Esophagus muscularis mucosa (tissue), 4 donors: ENCODE results near the gene CFH. TPM values are rescaled to one million over a fixed set of nuclear protein-coding genes. Genes with fewer than 3 reads are reported as not detected.

Experiments used
- DNase-seq: peaks from one replicate; pipeline ENCODE4 v3.0.0-alpha.2; 2017; ENCODE audit errors: extremely low spot score
- H3K27ac ChIP-seq, 4 donors: fragments of 200-600 bp; sonication (generic); replicated peaks in 1 of 4; 1 replicate in 3 of 4; 2 replicates in 1 of 4; pipeline ENCODE4 v1.5.1; 2016 to 2019; ENCODE audit warnings: mild to moderate bottlenecking in 1 of 4
- H3K27me3 ChIP-seq, 4 donors: fragments of 200-600 bp; sonication (generic); one replicate each; pipeline versions ENCODE4 v1.5.1 to v1.6.0; 2016 to 2019
- H3K36me3 ChIP-seq, 4 donors: fragments of 200-600 bp; sonication (generic); one replicate each; pipeline ENCODE4 v1.5.1; 2016 to 2019
- H3K4me1 ChIP-seq, 4 donors: fragments of 200-600 bp; sonication (generic); one replicate each; pipeline ENCODE4 v1.5.1; 2016 to 2019
- H3K4me3 ChIP-seq, 4 donors: fragments of 200-600 bp; sonication (generic); 1 replicate in 2 of 4; 2 replicates in 2 of 4; pipeline ENCODE4 v1.5.1; 2016 to 2019; ENCODE audit warnings: mild to moderate bottlenecking in 4 of 4, moderate library complexity in 1 of 4
- H3K9me3 ChIP-seq, 4 donors: fragments of 200-600 bp; sonication (generic); 1 replicate in 3 of 4; 2 replicates in 1 of 4; pipeline ENCODE4 v1.5.1; 2016 to 2019
- EP300 ChIP-seq: sonication (generic); formaldehyde crosslinking; IDR thresholded peaks from one replicate; pipeline ENCODE4 v1.6.1; 2017; ENCODE audit warnings: antibody characterized with exemption
- POLR2A ChIP-seq: fragments of 450-650 bp; IDR thresholded peaks from one replicate; pipeline ENCODE4 v1.6.1; 2017; ENCODE audit warnings: antibody characterized with exemption, moderate library complexity, mild to moderate bottlenecking, low read depth
- POLR2AphosphoS5 ChIP-seq, 2 donors: sonication (generic); formaldehyde crosslinking; IDR thresholded peaks; one replicate each; pipeline ENCODE4 v1.6.1; 2017; ENCODE audit warnings: antibody characterized with exemption in 2 of 2
- WGBS: methylation state at CpG from one replicate; pipeline ENCODE4 v1.1.5; 2018; 5-methylcytosine and 5-hydroxymethylcytosine counted together
- intact Hi-C: fragments of 100-400 bp; cut with DNase I; formaldehyde crosslinking; loops from one replicate; pipeline ENCODE4 v1.15.1; 2023
- total RNA-seq, 4 donors: library from RNA; depleted of rRNA; stranded (reverse); fragments of >200 nt; gene quantifications; one replicate each; pipeline versions ENCODE4 v1.1.0 to v1.2.1, GENCODE V29; 2016
- TF ChIP-seq, protein P1 (sequence below), 3 experiments: fragments of 200-600 bp in 2 of 3; fragments of 450-650 bp in 1 of 3; sonication (generic) in 2 of 3; IDR thresholded peaks; one replicate each; pipeline ENCODE4 v1.5.1; 2017 to 2019; ENCODE audit warnings: antibody characterized with exemption in 3 of 3, mild to moderate bottlenecking in 2 of 3, moderate library complexity in 1 of 3

The CFH gene
- total RNA-seq, 4 donors from 2014 or later, result 36.1 to 63.8 (median 53.1) TPM

DNA sequence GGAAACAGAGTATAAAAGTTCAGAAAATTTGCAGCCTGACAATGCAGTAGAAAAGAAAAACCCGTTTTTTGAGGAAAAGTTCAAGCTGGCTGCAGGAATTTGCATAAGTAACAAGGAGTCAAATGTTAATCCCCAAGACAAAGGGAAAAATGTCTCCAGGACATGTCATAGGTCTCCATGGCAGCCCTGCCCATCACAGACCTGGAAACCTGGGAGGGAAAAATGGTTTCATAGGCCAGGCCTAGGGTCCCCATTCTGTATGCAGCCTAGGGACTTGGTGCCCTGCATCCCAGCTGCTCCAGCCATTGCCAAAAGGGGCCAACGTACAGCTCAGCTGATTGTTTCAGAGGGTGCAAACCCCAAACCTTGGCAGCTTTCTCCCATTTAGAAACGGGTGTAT, 40.0 kb upstream of the CFH start:
- TF ChIP-seq POLR2A, result no peak
- WGBS, result 98% methylated on average over 3 of the region's 3 CpGs
- Histone ChIP-seq H3K4me3 (no peak overlapping the region), H3K36me3 (no peaks in the 10 kb centered on the region), H3K9me3 (no peaks in the 10 kb centered on the region), H3K4me1 (peaks cover 0 to 26% (median 19%) of the 10 kb centered on the region in 4 donors), H3K27me3 (no peaks in the 10 kb centered on the region), H3K27ac (no peak overlapping the region)
- DNase-seq, result no peak
- intact Hi-C loops, result no loop called here

DNA sequence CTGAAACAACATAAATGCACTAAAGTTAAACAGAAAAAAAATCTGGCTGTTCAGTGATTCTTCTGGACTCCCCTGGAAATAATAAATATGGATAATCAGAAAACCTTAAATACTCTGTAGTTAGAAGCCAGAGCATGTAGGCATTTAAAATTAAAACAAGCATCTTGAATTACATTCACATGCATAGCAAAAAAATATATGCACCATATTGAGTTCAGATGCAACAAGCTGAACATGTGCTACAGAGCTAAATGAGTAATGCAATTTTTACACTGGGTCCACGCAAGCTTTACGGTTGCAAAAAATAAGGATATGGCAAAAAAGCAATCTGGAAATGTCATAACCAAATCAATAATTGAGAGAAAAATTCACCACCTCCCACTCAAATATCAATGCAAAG, 32.1 kb upstream of the CFH start:
- intact Hi-C loops, result no loop called here
- 92% methylated on average over 2 of the region's 2 CpGs for WGBS
- no peak for TF ChIP-seq EP300
- TF ChIP-seq POLR2A, result no peak
- TF ChIP-seq, protein P1, sequence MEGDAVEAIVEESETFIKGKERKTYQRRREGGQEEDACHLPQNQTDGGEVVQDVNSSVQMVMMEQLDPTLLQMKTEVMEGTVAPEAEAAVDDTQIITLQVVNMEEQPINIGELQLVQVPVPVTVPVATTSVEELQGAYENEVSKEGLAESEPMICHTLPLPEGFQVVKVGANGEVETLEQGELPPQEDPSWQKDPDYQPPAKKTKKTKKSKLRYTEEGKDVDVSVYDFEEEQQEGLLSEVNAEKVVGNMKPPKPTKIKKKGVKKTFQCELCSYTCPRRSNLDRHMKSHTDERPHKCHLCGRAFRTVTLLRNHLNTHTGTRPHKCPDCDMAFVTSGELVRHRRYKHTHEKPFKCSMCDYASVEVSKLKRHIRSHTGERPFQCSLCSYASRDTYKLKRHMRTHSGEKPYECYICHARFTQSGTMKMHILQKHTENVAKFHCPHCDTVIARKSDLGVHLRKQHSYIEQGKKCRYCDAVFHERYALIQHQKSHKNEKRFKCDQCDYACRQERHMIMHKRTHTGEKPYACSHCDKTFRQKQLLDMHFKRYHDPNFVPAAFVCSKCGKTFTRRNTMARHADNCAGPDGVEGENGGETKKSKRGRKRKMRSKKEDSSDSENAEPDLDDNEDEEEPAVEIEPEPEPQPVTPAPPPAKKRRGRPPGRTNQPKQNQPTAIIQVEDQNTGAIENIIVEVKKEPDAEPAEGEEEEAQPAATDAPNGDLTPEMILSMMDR (IDR thresholded peaks at IDR 0.05), result no peak
- no peak for TF ChIP-seq POLR2AphosphoS5 (IDR thresholded peaks at IDR 0.05)
- H3K4me3 ChIP-seq, result no peak overlapping the region
- H3K4me1 ChIP-seq, result no peaks in the 10 kb centered on the region
- no peak for DNase-seq
- no peak overlapping the region for H3K27ac ChIP-seq
- H3K9me3 ChIP-seq, result no peaks in the 10 kb centered on the region
- no peaks in the 10 kb centered on the region for H3K36me3 ChIP-seq
- no peaks in the 10 kb centered on the region for H3K27me3 ChIP-seq

DNA sequence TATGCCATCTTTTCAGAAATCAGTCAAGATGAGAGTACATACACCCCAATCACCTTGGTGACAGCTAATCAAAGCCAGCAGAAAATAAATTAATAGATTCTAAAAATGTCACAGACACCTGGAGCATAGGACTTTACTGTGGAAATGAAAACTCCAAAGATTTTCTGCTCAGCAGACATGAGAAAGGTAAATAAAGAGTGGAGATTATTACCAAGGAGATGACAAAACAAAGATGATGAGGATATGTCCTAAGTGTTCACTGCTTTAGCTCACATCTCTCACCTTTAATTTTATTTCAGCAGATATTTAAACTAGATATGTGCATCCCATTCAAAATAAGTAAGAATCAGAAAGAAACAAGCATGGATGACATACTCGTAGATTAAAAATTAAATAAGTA, 28.8 kb upstream of the CFH start:
- H3K4me3 ChIP-seq, result no peak overlapping the region
- no peaks in the 10 kb centered on the region for H3K27me3 ChIP-seq
- H3K36me3 ChIP-seq, result no peaks in the 10 kb centered on the region
- no peak for TF ChIP-seq EP300
- TF ChIP-seq POLR2AphosphoS5 (IDR thresholded peaks at IDR 0.05), result no peak
- TF ChIP-seq POLR2A, result no peak
- TF ChIP-seq, protein P1 (IDR thresholded peaks at IDR 0.05), result no peak
- 91% methylated on average over 1 of the region's 1 CpG for WGBS
- no peaks in the 10 kb centered on the region for H3K4me1 ChIP-seq
- H3K9me3 ChIP-seq, result peaks cover 0 to 4% (median 1%) of the 10 kb centered on the region in 4 donors
- DNase-seq, result no peak
- intact Hi-C loops, result no loop called here
- H3K27ac ChIP-seq, result no peak overlapping the region

DNA sequence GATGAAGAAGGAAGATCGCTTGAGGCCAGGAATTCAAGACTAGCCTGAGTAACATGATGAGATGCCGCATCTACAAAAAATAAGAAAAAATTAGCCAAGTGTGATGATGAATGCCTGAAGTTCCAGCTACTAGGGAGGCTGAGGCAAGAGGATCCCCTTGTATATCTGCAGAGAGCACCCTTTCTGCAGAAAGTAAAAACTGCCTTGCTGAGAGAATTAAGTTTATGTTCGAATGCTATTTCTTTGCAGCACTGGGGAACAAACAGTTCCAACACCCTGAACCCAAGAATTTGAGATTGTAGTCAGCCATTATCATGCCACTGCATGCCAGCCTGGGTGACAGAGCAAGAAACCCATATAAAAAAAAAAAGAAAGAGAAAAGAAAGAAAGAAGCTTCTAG, 23.0 kb upstream of the CFH start:
- H3K9me3 ChIP-seq, result peaks cover 0 to 14% (median 10%) of the 10 kb centered on the region in 4 donors
- H3K36me3 ChIP-seq, result no peaks in the 10 kb centered on the region
- H3K4me1 ChIP-seq, result no peaks in the 10 kb centered on the region
- H3K27ac ChIP-seq, result no peak overlapping the region
- no peaks in the 10 kb centered on the region for H3K27me3 ChIP-seq
- no peak for DNase-seq
- intact Hi-C loops, result no loop called here
- 96% methylated on average over 3 of the region's 3 CpGs for WGBS
- TF ChIP-seq EP300 (no peak), POLR2AphosphoS5 (IDR thresholded peaks at IDR 0.05) (no peak), POLR2A (no peak)
- TF ChIP-seq, protein P1 (IDR thresholded peaks at IDR 0.05), result no peak
- H3K4me3 ChIP-seq, result no peak overlapping the region

DNA sequence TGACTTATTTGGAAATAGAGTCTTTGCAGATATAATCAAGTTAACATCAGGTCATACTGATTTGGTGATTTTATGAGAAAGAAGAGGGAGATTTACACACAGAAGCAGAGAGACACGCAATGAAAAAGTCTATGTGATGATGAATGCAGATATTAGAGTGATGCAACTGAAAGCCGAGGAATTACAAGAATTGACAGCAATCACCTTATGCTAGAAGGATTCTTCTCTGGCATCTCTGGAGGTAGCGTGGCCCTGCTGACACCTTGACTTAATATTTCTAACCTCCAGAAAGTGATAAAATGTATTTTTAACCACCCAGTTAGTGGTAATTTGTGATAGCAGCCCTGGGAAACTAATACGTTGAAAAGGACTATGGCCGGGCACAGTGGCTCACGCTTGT, 14.2 kb upstream of the CFH start:
- Histone ChIP-seq H3K27me3 (no peaks in the 10 kb centered on the region), H3K27ac (no peak overlapping the region), H3K4me3 (no peak overlapping the region), H3K4me1 (no peaks in the 10 kb centered on the region), H3K36me3 (no peaks in the 10 kb centered on the region), H3K9me3 (no peaks in the 10 kb centered on the region)
- DNase-seq, result no peak
- 94% methylated on average over 6 of the region's 6 CpGs for WGBS
- intact Hi-C loops, result no loop called here
- TF ChIP-seq POLR2A, result no peak
- TF ChIP-seq POLR2AphosphoS5 (IDR thresholded peaks at IDR 0.05), result no peak
- no peak for TF ChIP-seq EP300
- TF ChIP-seq, protein P1 (IDR thresholded peaks at IDR 0.05), result no peak
